Measurements from ENCODE around the gene DPP9. TPM values are rescaled to one million over a fixed set of nuclear protein-coding genes. Genes with fewer than 3 reads are reported as not detected.

DPP9 gene
- total and polyA plus RNA-seq, 2 of the 8 experiments (the other 6 are each of a cell fraction or from before 2014, with no cell fraction given) = 11.6 to 40.7 TPM

DNA sequence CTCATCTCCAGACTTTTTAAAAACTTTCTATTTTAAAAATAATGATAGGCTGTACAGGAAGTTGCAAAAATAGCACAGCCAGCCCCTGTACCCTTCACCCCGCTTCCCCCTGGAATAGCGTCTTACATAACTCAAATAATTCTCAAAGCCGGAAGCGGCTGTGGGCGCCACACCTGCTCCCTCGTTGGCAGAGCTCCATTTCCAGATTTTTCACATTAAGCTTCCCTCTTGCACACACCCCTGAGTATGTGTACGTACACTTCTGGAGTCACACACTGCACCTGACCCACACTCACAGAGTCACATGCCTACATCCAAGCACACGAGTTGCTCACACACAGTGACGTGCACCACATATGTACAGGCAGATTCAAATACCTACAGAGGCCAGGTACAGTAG lies 24.9 kb upstream of the DPP9 start (continued):
- TF ChIP-seq, protein P1, sequence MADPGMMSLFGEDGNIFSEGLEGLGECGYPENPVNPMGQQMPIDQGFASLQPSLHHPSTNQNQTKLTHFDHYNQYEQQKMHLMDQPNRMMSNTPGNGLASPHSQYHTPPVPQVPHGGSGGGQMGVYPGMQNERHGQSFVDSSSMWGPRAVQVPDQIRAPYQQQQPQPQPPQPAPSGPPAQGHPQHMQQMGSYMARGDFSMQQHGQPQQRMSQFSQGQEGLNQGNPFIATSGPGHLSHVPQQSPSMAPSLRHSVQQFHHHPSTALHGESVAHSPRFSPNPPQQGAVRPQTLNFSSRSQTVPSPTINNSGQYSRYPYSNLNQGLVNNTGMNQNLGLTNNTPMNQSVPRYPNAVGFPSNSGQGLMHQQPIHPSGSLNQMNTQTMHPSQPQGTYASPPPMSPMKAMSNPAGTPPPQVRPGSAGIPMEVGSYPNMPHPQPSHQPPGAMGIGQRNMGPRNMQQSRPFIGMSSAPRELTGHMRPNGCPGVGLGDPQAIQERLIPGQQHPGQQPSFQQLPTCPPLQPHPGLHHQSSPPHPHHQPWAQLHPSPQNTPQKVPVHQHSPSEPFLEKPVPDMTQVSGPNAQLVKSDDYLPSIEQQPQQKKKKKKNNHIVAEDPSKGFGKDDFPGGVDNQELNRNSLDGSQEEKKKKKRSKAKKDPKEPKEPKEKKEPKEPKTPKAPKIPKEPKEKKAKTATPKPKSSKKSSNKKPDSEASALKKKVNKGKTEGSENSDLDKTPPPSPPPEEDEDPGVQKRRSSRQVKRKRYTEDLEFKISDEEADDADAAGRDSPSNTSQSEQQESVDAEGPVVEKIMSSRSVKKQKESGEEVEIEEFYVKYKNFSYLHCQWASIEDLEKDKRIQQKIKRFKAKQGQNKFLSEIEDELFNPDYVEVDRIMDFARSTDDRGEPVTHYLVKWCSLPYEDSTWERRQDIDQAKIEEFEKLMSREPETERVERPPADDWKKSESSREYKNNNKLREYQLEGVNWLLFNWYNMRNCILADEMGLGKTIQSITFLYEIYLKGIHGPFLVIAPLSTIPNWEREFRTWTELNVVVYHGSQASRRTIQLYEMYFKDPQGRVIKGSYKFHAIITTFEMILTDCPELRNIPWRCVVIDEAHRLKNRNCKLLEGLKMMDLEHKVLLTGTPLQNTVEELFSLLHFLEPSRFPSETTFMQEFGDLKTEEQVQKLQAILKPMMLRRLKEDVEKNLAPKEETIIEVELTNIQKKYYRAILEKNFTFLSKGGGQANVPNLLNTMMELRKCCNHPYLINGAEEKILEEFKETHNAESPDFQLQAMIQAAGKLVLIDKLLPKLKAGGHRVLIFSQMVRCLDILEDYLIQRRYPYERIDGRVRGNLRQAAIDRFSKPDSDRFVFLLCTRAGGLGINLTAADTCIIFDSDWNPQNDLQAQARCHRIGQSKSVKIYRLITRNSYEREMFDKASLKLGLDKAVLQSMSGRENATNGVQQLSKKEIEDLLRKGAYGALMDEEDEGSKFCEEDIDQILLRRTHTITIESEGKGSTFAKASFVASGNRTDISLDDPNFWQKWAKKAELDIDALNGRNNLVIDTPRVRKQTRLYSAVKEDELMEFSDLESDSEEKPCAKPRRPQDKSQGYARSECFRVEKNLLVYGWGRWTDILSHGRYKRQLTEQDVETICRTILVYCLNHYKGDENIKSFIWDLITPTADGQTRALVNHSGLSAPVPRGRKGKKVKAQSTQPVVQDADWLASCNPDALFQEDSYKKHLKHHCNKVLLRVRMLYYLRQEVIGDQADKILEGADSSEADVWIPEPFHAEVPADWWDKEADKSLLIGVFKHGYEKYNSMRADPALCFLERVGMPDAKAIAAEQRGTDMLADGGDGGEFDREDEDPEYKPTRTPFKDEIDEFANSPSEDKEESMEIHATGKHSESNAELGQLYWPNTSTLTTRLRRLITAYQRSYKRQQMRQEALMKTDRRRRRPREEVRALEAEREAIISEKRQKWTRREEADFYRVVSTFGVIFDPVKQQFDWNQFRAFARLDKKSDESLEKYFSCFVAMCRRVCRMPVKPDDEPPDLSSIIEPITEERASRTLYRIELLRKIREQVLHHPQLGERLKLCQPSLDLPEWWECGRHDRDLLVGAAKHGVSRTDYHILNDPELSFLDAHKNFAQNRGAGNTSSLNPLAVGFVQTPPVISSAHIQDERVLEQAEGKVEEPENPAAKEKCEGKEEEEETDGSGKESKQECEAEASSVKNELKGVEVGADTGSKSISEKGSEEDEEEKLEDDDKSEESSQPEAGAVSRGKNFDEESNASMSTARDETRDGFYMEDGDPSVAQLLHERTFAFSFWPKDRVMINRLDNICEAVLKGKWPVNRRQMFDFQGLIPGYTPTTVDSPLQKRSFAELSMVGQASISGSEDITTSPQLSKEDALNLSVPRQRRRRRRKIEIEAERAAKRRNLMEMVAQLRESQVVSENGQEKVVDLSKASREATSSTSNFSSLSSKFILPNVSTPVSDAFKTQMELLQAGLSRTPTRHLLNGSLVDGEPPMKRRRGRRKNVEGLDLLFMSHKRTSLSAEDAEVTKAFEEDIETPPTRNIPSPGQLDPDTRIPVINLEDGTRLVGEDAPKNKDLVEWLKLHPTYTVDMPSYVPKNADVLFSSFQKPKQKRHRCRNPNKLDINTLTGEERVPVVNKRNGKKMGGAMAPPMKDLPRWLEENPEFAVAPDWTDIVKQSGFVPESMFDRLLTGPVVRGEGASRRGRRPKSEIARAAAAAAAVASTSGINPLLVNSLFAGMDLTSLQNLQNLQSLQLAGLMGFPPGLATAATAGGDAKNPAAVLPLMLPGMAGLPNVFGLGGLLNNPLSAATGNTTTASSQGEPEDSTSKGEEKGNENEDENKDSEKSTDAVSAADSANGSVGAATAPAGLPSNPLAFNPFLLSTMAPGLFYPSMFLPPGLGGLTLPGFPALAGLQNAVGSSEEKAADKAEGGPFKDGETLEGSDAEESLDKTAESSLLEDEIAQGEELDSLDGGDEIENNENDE (IDR thresholded peaks at IDR 0.05; ENCODE audit: insufficient replicate concordance, low read length) = no peak
- TF ChIP-seq RFX5 (IDR thresholded peaks at IDR 0.05; ENCODE audit: borderline replicate concordance, low read depth, low read length) (no peak), RNF2 (IDR thresholded peaks at IDR 0.05; ENCODE audit: borderline replicate concordance, low read depth, low read length, missing control alignments, poor library complexity, severe bottlenecking) (no peak), TAF7 (optimal IDR thresholded peaks at IDR 0.05; ENCODE audit: borderline replicate concordance, low read depth, low read length) (no peak)
